MM.1S (cell line): ENCODE results near the gene SHROOM3.

Experiments
- DNase-seq: peaks from one replicate; pipeline ENCODE4 v3.0.0-alpha.2; 2015
- H2AFZ ChIP-seq: fragments of 300-600 bp; sonication (generic); 2 replicates; pipeline ENCODE4 v1.6.0; 2016; ENCODE audit warnings: antibody characterized with exemption, low read length
- H3F3A ChIP-seq: fragments of 300-600 bp; sonication (generic); 2 replicates; pipeline ENCODE4 v1.6.1; 2016; ENCODE audit warnings: mild to moderate bottlenecking, antibody characterized with exemption, low read length, moderate library complexity, mixed read lengths; ENCODE audit not compliant: insufficient read depth
- H3K27ac ChIP-seq: fragments of 300-600 bp; sonication (generic); 2 replicates; pipeline ENCODE4 v1.5.1; 2016; ENCODE audit warnings: mild to moderate bottlenecking, low read length
- H3K27me3 ChIP-seq: fragments of 300-600 bp; sonication (generic); replicated peaks from 2 replicates; pipeline ENCODE4 v1.6.0; 2016; ENCODE audit warnings: low read length; ENCODE audit not compliant: insufficient read depth
- H3K36me3 ChIP-seq: fragments of 300-600 bp; sonication (generic); replicated peaks from 2 replicates; pipeline ENCODE4 v1.6.1; 2016; ENCODE audit warnings: mild to moderate bottlenecking, low read length, mixed read lengths; ENCODE audit not compliant: insufficient read depth
- H3K4me1 ChIP-seq: fragments of 300-600 bp; sonication (generic); 2 replicates; pipeline ENCODE4 v1.6.1; 2016; ENCODE audit warnings: low read length, mixed read lengths
- H3K4me2 ChIP-seq: fragments of 300-600 bp; sonication (generic); 2 replicates; pipeline ENCODE4 v1.6.0; 2016; ENCODE audit warnings: low read depth, low read length
- H3K4me3 ChIP-seq: fragments of 300-600 bp; sonication (generic); 2 replicates; pipeline ENCODE4 v1.5.1; 2016; ENCODE audit warnings: low read length, mixed read lengths
- H3K79me2 ChIP-seq: fragments of 300-600 bp; sonication (generic); 2 replicates; pipeline ENCODE4 v1.6.1; 2016; ENCODE audit warnings: mixed run types, low read length, mixed read lengths
- H3K9ac ChIP-seq: fragments of 300-600 bp; sonication (generic); 2 replicates; pipeline ENCODE4 v1.6.1; 2016; ENCODE audit warnings: low read length, mixed read lengths
- H3K9me2 ChIP-seq: fragments of 300-600 bp; sonication (generic); replicated peaks from 2 replicates; pipeline ENCODE4 v1.6.1; 2016; ENCODE audit warnings: mild to moderate bottlenecking, low read length, mixed read lengths; ENCODE audit not compliant: insufficient read depth
- H3K9me3 ChIP-seq: fragments of 300-600 bp; sonication (generic); replicated peaks from 2 replicates; pipeline ENCODE4 v1.6.1; 2016; ENCODE audit warnings: mild to moderate bottlenecking, low read length, mixed read lengths; ENCODE audit not compliant: insufficient read depth
- H4K20me1 ChIP-seq: fragments of 300-600 bp; sonication (generic); 2 replicates; pipeline ENCODE4 v1.6.1; 2016; ENCODE audit warnings: mild to moderate bottlenecking, low read length, moderate library complexity, mixed read lengths; ENCODE audit not compliant: insufficient read depth
- CTCF ChIP-seq: fragments of 300-600 bp; sonication (generic); IDR thresholded peaks from 2 replicates; pipeline ENCODE4 v1.5.1; 2016; ENCODE audit warnings: antibody characterized with exemption, low read length, mixed read lengths
- EZH2 ChIP-seq: fragments of 300-600 bp; sonication (generic); optimal IDR thresholded peaks from 2 replicates; pipeline ENCODE3; 2017; ENCODE audit warnings: low read depth, mild to moderate bottlenecking, antibody characterized with exemption, low read length, mixed read lengths
- EZH2phosphoT487 ChIP-seq: fragments of 300-600 bp; sonication (generic); IDR thresholded peaks from 2 replicates; pipeline ENCODE4 v1.6.1; 2018; ENCODE audit warnings: antibody characterized with exemption, low read length

SHROOM3 gene

GRCh38 chr4:76623217-76624045 is 188.4 kb downstream of the SHROOM3 start:
- Histone ChIP-seq H3K27me3 (no peaks in the 10 kb centered on the region), H4K20me1 (no peaks in the 10 kb centered on the region), H3K9ac (no peak overlapping the region), H2AFZ (no peak overlapping the region), H3K4me1 (peaks cover 16% of the 10 kb centered on the region), H3K9me2 (no peaks in the 10 kb centered on the region), H3K4me3 (no peak overlapping the region), H3K9me3 (no peaks in the 10 kb centered on the region), H3K36me3 (no peaks in the 10 kb centered on the region), H3K79me2 (no peaks in the 10 kb centered on the region), H3K27ac (no peak overlapping the region), H3F3A (peaks cover 9% of the 10 kb centered on the region; the same call in 1 of the 2 replicates), H3K4me2 (no peak overlapping the region)
- no peak for TF ChIP-seq EZH2phosphoT487
- TF ChIP-seq CTCF = no peak
- no peak for TF ChIP-seq EZH2
- DNase-seq = no peak

DNA sequence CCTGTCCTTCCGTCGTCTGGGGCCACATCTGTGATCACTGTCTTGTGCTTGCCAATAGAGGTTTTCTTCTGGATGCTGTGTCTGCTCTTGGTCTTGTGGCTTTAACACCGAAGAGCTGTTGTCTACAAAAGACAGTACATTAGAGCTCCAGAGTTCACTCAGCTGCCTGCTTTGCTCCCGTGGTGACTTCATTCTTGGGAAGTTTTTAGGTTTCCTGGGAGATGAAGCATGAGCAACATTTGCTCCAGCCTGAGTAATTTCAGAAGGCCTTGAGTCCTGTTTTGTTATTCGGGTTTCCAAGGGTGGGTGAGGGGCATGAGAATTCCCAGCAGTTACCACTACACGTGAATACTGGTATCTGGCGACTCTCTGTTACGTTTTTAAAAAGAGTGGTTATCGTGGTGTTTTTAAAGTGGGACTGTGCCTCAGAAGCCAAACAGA is 189.2 kb downstream of the SHROOM3 start:
- DNase-seq = no peak
- H3K9me2 ChIP-seq = no peaks in the 10 kb centered on the region
- H3K36me3 ChIP-seq = no peaks in the 10 kb centered on the region
- no peak overlapping the region for H3K9ac ChIP-seq
- TF ChIP-seq EZH2phosphoT487 (no peak), EZH2 (no peak), CTCF (no peak)
- no peak overlapping the region for H3K4me2 ChIP-seq
- peaks cover 9% of the 10 kb centered on the region; the same call in 1 of the 2 replicates for H3F3A ChIP-seq
- H3K27me3 ChIP-seq = no peaks in the 10 kb centered on the region
- H3K27ac ChIP-seq = no peak overlapping the region
- no peaks in the 10 kb centered on the region for H3K9me3 ChIP-seq
- no peaks in the 10 kb centered on the region for H3K79me2 ChIP-seq
- no peak overlapping the region for H3K4me3 ChIP-seq
- no peaks in the 10 kb centered on the region for H4K20me1 ChIP-seq
- H3K4me1 ChIP-seq = peaks cover 16% of the 10 kb centered on the region
- H2AFZ ChIP-seq = no peak overlapping the region

- TF ChIP-seq EZH2 (no peak), CTCF (no peak), EZH2phosphoT487 (no peak)
- Histone ChIP-seq H4K20me1 (no peaks in the 10 kb centered on the region), H3K9ac (no peak overlapping the region), H3K9me3 (no peaks in the 10 kb centered on the region), H3F3A (peaks cover 9% of the 10 kb centered on the region; the same call in 1 of the 2 replicates), H3K79me2 (no peaks in the 10 kb centered on the region), H3K27me3 (no peaks in the 10 kb centered on the region), H3K4me1 (peaks cover 16% of the 10 kb centered on the region), H3K4me2 (no peak overlapping the region), H3K36me3 (no peaks in the 10 kb centered on the region), H2AFZ (no peak overlapping the region), H3K4me3 (no peak overlapping the region), H3K27ac (no peak overlapping the region), H3K9me2 (no peaks in the 10 kb centered on the region)
- no peak for DNase-seq
These were observed 190.1 kb downstream of the SHROOM3 start for GRCh38 chr4:76624931-76625715.
